ENCODE data around the gene STIL. TPM values are rescaled to one million over a fixed set of nuclear protein-coding genes. Genes with fewer than 3 reads are reported as not detected.
"Not testable (repeated sequence)": the region's sequence is repeated elsewhere in the genome, so short reads cannot be mapped to it uniquely, and the experiment has no call there.

STIL gene
- total and polyA plus RNA-seq, 12 donors, result 0.22 to 2.1 (median 0.62) TPM

GRCh38 chr1:47326271-47326670 lies 12.3 kb upstream of the STIL start:
- DNase-seq (no peak), ATAC-seq (no peak)
- Histone ChIP-seq H3K27ac (no peak overlapping the region), H3K27me3 (no peaks in the 10 kb centered on the region), H3K4me3 (no peak overlapping the region), H3K4me1 (no peaks in the 10 kb centered on the region), H3K9me3 (no peaks in the 10 kb centered on the region), H3K36me3 (no peaks in the 10 kb centered on the region)
- intact Hi-C loops (cut with DNase I), result no loop called here
- TF ChIP-seq, protein P1, sequence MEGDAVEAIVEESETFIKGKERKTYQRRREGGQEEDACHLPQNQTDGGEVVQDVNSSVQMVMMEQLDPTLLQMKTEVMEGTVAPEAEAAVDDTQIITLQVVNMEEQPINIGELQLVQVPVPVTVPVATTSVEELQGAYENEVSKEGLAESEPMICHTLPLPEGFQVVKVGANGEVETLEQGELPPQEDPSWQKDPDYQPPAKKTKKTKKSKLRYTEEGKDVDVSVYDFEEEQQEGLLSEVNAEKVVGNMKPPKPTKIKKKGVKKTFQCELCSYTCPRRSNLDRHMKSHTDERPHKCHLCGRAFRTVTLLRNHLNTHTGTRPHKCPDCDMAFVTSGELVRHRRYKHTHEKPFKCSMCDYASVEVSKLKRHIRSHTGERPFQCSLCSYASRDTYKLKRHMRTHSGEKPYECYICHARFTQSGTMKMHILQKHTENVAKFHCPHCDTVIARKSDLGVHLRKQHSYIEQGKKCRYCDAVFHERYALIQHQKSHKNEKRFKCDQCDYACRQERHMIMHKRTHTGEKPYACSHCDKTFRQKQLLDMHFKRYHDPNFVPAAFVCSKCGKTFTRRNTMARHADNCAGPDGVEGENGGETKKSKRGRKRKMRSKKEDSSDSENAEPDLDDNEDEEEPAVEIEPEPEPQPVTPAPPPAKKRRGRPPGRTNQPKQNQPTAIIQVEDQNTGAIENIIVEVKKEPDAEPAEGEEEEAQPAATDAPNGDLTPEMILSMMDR (IDR thresholded peaks at IDR 0.05), result no peak
- WGBS, 2 donors, result 63 to 95% methylated on average over 2 of the region's 2 CpGs

DNA sequence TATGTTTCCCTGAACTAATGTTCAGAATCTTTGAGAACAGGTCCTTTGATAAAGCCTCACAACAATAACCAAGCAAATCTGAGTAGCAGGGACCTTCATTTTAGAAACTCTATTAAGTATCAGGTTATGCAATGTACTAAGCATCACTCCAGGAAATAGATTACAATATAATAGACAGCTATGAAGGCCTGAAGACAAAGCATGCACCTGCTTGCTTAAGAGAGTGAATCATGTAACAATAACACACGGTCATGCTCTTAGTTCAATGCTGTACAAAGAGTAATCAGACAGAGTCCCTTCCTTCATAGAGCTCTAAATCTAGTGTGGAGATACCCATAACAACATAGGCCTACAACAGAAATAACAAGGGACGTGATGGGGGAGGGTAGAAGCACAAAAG lies 11.6 kb upstream of the STIL start:
- H3K4me1 ChIP-seq, result no peaks in the 10 kb centered on the region
- no peaks in the 10 kb centered on the region for H3K27me3 ChIP-seq
- no peaks in the 10 kb centered on the region for H3K36me3 ChIP-seq
- H3K4me3 ChIP-seq, result no peak overlapping the region
- intact Hi-C loops (cut with DNase I), result no loop called here
- WGBS, 2 donors, result 83 to 85% methylated on average over 2 of the region's 2 CpGs
- H3K27ac ChIP-seq, result no peak overlapping the region
- TF ChIP-seq, protein P1 (IDR thresholded peaks at IDR 0.05), result no peak
- DNase-seq (no peak), ATAC-seq (no peak)
- H3K9me3 ChIP-seq, result no peaks in the 10 kb centered on the region

DNA sequence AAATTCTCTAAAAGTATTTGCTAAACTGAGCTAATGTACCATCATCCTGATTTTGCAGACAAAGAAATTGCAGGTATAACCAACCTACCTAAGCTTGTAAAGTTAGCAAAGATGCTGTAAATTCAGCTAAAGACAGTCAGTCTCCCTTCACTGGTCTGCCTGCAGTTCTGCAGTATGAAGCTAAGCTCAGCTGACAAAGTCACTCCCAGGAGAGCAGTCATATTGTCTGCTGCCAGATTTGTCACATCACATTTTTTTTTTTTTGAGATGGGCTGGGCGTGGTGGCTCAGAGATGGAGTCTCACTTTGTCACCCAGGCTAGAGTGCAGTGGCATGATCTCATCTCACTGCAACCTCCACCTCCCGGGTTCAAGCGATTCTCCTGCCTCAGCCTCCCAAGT lies 10.7 kb upstream of the STIL start:
- WGBS, 2 donors, result 86 to 89% methylated on average over 3 of the region's 3 CpGs

DNA sequence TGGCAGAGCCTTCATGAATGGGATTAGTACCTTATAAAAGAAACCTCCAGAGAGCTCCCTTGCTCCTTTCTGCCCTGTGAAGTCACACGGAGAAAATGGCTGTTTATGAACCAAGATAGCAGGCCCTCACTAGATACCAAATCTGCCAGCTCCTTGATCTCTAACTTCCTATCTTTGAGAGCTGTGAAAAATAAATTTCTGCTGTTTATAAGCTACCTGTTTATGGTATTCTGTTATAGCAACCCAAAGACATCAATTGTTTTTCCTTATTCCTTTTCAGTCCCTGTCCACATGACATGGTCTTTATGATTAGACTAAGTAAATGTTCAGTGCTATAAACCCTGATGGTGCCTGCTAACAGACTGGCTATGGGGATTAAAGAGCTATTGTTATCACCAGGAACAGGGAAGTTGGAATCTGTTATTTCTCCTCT lies 9.7 kb upstream of the STIL start:
- intact Hi-C loops (cut with DNase I), result no loop called here

More for the DNA sequence above, 10.7 kb upstream of the STIL start:
- DNase-seq (no peak), ATAC-seq (no peak)
- TF ChIP-seq, protein P1 (IDR thresholded peaks at IDR 0.05), result no peak
- Histone ChIP-seq H3K36me3 (no peaks in the 10 kb centered on the region), H3K4me1 (no peaks in the 10 kb centered on the region), H3K27me3 (no peaks in the 10 kb centered on the region), H3K4me3 (no peak overlapping the region), H3K27ac (no peak overlapping the region), H3K9me3 (no peaks in the 10 kb centered on the region)
- intact Hi-C loops (cut with DNase I), result no loop called here

DNA sequence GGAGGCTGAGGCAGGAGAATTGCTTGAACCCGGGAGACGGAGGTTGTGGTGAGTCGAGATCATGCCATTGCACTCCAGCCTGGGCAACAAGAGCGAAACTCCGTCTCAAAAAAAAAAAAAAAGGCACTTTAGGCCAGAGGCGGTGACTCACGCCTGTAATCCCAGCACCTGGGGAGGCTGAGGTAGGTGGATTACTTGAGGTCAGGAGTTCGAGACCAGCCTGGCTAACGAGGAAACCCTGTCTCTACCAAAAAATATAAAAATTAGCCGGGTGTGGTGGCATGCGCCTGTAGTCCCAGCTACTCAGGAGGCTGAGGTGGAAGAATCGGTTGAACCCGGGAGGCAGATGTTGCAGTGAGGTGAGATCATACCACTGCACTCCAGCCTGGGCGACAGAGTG lies 6.0 kb upstream of the STIL start:
- intact Hi-C loops (cut with DNase I), result loop anchor here in 1 of 10 donors (5.0 kb wide), 1 partner anchor 128 kb away; the partner anchor contains the start of gene PDZK1IP1
- not testable (repeated sequence) for DNase-seq, H3K4me1 ChIP-seq, H3K4me3 ChIP-seq, H3K36me3 ChIP-seq, H3K27ac ChIP-seq, H3K27me3 ChIP-seq, ATAC-seq, H3K9me3 ChIP-seq
- WGBS, 2 donors, result 86 to 88% methylated on average over 14 of the region's 14 CpGs

More for the DNA sequence above, 9.7 kb upstream of the STIL start:
- Histone ChIP-seq H3K36me3 (no peaks in the 10 kb centered on the region), H3K27ac (no peak overlapping the region), H3K4me3 (no peak overlapping the region), H3K9me3 (no peaks in the 10 kb centered on the region), H3K27me3 (no peaks in the 10 kb centered on the region), H3K4me1 (no peaks in the 10 kb centered on the region)
- TF ChIP-seq, protein P1 (IDR thresholded peaks at IDR 0.05), result no peak
- no peak for DNase-seq
- ATAC-seq, result no peak
- WGBS, 2 donors, result 12 to 32% methylated on average over 1 of the region's 1 CpG
